WERI-Rb-1 (cell line): ENCODE results near the gene HSPB3.

Source experiments
- DNase-seq: peaks from one replicate; pipeline ENCODE4 v3.0.0-alpha.2; 2020
- H3K27ac ChIP-seq: fragments of 250-450 bp; sonication (Bioruptor Pico); 2 replicates; pipeline ENCODE4 v1.5.1; 2020; ENCODE audit warnings: mild to moderate bottlenecking, moderate library complexity
- H3K27me3 ChIP-seq: fragments of 250-450 bp; sonication (Bioruptor Pico); 2 replicates; pipeline ENCODE4 v1.5.1; 2021; ENCODE audit warnings: mild to moderate bottlenecking, low read depth, moderate library complexity; ENCODE audit not compliant: insufficient read depth, severe bottlenecking
- H3K36me3 ChIP-seq: fragments of 250-450 bp; sonication (Bioruptor Pico); 2 replicates; pipeline ENCODE4 v1.5.1; 2020; ENCODE audit warnings: mild to moderate bottlenecking, moderate library complexity
- H3K4me3 ChIP-seq: 2 replicates; pipeline ENCODE4 v1.5.1; 2011; ENCODE audit warnings: low read depth, mild to moderate bottlenecking, control low read depth, low read length
- H3K9me3 ChIP-seq: fragments of 250-450 bp; sonication (Bioruptor Pico); 2 replicates; pipeline ENCODE4 v1.5.1; 2021; ENCODE audit warnings: mild to moderate bottlenecking, moderate library complexity; ENCODE audit not compliant: severe bottlenecking
- CTCF ChIP-seq: IDR thresholded peaks from 2 replicates; pipeline ENCODE4 v1.5.1; 2011; ENCODE audit warnings: low read depth, mild to moderate bottlenecking, control low read depth, inconsistent platforms, low read length

HSPB3 gene

GRCh38 chr5:54458221-54458620 is 2.7 kb downstream of the HSPB3 start:
- H3K36me3 ChIP-seq, result no peaks in the 10 kb centered on the region
- no peaks in the 10 kb centered on the region for H3K27me3 ChIP-seq
- no peak for TF ChIP-seq CTCF
- DNase-seq, result no peak
- H3K27ac ChIP-seq, result no peak overlapping the region
- no peak overlapping the region for H3K4me3 ChIP-seq
- H3K9me3 ChIP-seq, result no peaks in the 10 kb centered on the region

- Histone ChIP-seq H3K27me3 (no peaks in the 10 kb centered on the region), H3K9me3 (no peaks in the 10 kb centered on the region), H3K36me3 (no peaks in the 10 kb centered on the region), H3K27ac (no peak overlapping the region), H3K4me3 (no peak overlapping the region)
- TF ChIP-seq CTCF, result no peak
- no peak for DNase-seq
These were observed 4.9 kb downstream of the HSPB3 start for GRCh38 chr5:54460181-54460919.

- no peaks in the 10 kb centered on the region for H3K36me3 ChIP-seq
- TF ChIP-seq CTCF, result no peak
- no peak for DNase-seq
- H3K4me3 ChIP-seq, result no peak overlapping the region
- H3K27ac ChIP-seq, result no peak overlapping the region
- H3K27me3 ChIP-seq, result no peaks in the 10 kb centered on the region
- no peaks in the 10 kb centered on the region for H3K9me3 ChIP-seq
These were observed 6.8 kb downstream of the HSPB3 start for GRCh38 chr5:54462281-54462680.

GRCh38 chr5:54463713-54464112 is 8.2 kb downstream of the HSPB3 start:
- Histone ChIP-seq H3K27me3 (no peaks in the 10 kb centered on the region), H3K36me3 (no peaks in the 10 kb centered on the region), H3K9me3 (no peaks in the 10 kb centered on the region), H3K4me3 (no peak overlapping the region), H3K27ac (no peak overlapping the region)
- TF ChIP-seq CTCF, result no peak
- no peak for DNase-seq

- no peaks in the 10 kb centered on the region for H3K9me3 ChIP-seq
- TF ChIP-seq CTCF, result no peak
- no peak for DNase-seq
- H3K27me3 ChIP-seq, result no peaks in the 10 kb centered on the region
- H3K4me3 ChIP-seq, result no peak overlapping the region
- no peak overlapping the region for H3K27ac ChIP-seq
- H3K36me3 ChIP-seq, result no peaks in the 10 kb centered on the region
These were observed 14.1 kb downstream of the HSPB3 start for GRCh38 chr5:54469622-54470021.

- no peaks in the 10 kb centered on the region for H3K9me3 ChIP-seq
- H3K27me3 ChIP-seq, result no peaks in the 10 kb centered on the region
- no peaks in the 10 kb centered on the region for H3K36me3 ChIP-seq
- DNase-seq, result no peak
- TF ChIP-seq CTCF, result no peak
- H3K27ac ChIP-seq, result no peak overlapping the region
- H3K4me3 ChIP-seq, result no peak overlapping the region
These were observed 14.6 kb downstream of the HSPB3 start for GRCh38 chr5:54470128-54470527.
